EL (cell line): Measurements from ENCODE around the gene SCARF2.
"Not testable (repeated sequence)": the region's sequence is repeated elsewhere in the genome, so short reads cannot be mapped to it uniquely, and the experiment has no call there.

Source experiments
- DNase-seq: peaks from one replicate; pipeline ENCODE4 v3.0.0-alpha.2; 2016

SCARF2 gene

DNA sequence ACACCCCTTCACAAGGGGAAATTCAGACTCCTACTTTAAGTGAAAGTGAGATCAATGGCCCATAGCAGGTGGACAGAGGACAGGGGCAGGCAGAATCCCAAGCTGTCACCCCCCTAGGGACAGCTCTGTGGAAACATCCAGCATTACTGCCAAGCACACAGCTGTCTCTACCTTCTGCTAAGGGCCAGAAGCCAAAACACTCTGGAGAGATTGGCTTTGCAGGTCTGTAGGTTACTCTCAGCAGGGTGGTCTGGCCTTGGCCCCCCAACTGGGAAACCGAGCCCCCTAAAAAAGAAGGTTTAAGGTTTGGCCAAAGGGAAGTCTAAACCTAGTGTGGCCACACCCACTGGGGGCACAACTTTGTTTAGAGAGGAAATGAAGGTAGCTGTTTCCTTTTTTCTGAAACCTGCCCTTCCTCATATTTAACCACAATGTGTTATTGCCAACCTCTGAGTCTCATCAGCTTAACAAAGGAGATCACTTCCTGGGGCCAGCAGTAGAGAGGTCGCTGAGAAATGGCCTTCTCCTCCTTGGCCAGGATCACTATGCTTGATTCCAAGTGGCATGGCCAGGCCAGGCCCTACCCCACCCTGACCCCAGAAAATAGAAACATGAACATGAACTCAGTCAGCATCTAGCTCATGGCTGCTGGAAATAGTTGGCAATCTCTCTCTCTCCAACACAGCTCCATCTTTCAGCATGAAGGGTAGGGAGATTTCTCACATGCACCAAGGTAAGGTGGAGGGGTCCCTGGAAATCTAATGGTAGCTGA lies 25.9 kb upstream of the SCARF2 start:
- DNase-seq = no peak

DNA sequence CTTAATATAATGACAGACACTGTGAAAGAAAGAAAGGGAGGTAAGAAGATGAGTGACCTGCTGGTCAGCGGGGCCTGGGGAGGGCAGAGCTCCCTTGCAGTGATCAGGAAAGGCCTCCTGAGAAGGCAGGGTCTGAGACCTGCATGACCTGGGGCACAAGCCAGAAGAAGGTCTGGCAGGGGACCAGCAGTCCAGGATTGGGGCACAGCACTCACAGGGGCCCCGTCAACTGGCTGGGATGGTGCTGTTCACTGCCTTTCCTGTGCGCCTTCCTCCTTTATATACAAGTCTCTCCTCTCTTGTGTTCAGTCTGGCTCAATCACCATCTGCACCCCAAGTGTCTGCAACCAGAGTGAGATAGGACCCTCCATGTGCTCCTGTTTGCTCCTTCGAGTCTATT lies 22.2 kb upstream of the SCARF2 start:
- DNase-seq = no peak

DNA sequence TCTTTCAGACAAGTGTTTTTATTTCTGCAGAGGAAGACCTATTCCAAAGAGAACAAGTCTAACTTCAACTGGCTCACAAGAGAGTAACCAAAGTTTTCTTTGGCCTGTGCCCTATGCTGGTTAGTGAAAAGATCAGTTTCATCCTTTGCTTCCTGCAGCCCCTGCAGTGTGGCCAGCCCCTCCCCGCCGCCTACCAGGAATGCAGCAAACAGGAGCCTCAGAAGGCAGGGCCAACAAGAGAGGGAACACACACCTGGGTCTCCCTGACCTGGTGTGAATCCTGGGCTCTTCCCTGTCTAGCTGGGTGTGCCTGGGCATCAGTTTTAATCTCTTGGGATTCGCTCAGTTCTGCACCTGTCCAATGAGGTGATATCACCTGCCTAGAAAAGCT lies 21.5 kb upstream of the SCARF2 start:
- DNase-seq = no peak

DNA sequence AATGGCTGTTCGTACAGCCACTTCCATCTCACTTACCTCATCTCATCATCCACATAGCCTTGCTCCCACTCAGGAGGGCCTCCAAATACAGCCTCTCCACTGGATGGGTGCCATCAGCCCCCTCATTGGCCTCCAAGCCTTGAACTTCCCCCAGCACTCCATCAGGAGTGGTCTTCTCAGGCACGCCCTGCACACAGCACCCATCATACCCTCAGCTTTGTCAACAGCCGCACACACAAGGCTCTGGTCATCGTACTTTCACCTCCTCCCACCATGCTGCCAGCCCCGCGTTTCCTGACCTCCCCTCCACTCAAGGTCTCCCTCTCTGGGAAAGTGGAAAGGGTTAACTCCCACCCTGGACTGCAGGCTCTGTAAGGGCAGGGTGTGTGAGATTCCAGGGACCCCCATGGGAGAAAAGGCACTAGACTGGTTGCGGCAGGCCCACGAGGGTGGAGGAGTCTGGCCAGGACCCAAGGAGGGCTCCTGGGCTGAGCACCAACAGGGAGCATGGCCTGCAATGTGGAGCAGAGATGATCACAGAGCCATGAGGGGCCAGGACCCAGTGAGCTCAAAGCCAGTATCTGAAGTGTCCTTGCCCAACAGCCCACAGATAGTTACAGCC lies 21.0 kb upstream of the SCARF2 start:
- DNase-seq = no peak

DNA sequence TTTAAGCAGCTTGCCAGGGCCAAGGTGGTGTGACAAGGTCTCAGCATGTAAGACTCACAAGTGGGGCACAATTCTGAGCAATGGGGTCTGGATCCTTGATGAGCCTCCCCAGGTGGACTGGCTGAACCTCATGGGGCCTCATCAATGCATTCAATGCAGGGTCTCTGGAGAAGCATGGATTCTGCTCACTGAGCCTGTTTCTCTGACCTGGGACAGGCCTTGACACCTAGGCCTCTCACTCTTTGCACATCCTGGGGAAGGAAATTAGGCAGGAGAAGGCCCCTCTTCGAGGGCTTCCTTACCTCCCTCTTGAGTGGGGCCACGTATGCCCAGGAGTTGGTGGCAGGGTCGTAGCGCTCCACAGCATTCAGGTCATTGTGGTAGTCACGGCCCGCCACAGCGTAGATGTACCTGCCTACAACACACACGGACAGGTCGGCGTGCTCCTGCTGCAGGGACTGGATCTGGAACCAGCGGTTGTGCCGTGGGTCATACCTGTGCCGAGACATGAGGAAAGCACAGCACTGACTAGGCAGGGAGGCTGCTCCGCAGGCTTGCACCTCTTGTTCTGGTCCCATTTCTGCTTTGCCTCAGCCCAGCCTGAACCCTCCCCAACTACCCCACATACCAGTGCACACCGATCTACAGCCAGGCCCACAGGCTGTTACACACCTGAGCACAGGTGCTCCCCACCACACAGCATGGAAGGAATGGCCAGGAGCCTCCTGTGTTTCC lies 20.0 kb upstream of the SCARF2 start:
- DNase-seq = no peak

DNA sequence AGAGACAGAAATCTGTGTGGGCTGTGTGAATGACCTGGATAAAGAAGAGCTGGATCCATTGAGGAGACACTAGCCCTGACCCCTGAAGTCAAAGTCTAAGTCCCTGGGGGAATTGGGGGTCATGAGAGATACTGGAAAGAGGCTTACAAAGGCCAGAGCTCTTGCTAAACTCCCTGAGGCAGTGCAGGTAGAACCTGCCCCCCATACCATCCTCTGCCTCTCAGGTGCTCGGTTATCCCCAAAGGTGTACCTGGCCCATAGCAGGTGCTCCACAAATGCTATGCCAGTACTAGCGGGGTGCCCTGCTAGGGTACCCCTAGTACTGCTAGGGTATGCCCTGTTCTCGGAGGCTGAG lies 19.1 kb upstream of the SCARF2 start:
- no peak for DNase-seq

DNA sequence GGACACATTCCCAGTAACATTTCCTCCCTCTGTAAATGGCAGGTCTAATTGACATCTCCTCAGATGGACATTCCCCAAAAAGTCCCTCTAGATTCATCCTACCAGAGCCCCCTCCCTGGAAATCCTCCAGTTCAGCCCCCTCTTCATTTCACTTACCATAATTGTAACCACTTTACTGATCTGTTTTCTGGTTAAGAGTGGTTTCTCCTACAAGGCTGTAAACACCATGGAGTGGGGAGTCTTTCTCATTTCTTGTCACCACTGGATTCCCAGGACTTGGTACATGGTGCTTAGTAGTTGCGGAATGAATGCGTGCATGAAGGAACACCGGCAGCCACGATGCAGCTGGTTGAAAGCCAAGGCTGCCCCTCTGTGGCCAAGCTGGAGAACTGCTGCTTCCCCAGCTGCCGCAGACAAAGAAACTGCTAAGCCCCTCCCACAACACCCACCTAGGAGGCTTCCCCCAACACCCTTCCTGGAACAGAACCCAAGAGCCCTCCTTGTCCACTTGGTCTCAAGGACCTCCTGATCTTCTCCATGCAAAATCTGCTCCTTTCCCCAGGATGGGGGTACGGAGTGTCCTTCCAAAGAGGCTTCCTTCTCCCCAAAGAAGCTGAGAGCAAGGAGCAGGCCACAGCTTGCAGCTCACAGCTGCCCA lies 18.6 kb upstream of the SCARF2 start:
- peak; percentile 78 for DNase-seq

DNA sequence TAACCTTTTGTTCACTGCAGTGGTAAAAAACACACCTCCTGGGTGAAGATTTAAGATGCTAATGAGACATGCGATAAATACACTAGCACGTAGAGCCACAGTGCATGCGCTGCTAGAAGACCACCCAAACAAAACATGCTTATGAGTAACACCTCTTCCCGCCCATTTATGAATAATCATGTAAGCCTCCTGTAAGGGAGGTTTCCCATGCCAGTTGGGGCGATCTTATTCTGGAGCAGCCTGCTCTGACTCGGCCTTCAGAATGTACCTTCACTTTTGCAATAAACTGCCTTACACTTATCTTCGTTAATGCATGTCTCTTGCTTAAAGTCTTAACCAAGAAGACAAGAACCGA lies 18.1 kb upstream of the SCARF2 start:
- no peak for DNase-seq

DNA sequence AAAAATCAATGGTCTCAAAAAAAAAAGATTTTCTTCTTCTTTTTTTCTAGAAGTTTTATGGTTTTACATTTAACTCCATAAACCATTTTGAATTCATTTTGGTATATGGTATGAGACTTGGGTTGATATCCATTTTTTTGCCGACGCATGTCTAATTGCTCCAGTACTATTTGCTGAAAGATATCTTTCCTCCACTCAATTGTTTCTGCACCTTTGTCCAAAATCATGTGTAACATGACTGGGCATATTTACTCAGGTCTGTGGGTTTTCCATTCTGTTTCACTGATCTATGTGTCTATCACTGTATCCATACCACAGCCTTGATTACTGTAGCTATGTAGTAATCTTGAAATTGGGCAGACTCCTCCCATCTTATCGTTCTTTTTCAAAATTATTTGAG lies 15.6 kb upstream of the SCARF2 start:
- DNase-seq = no peak

DNA sequence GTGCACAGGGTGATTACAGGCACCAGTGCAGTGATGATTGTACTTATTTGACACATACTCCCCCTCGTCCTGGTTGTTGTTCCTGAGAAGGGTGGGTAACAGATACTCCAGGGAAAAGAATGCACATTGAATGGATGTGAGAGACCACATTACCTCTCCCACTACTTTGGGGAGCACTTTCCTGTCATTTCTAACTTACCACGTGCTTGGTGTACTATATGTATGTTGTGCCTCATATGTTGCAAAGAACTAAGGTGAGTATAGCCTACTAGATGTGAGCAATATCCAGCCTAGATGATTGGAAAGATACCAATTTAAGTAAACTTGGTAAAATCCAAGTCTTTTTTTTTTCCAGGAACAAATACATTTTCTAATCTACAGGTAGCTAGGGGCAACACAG lies 14.3 kb upstream of the SCARF2 start:
- DNase-seq = no peak

DNA sequence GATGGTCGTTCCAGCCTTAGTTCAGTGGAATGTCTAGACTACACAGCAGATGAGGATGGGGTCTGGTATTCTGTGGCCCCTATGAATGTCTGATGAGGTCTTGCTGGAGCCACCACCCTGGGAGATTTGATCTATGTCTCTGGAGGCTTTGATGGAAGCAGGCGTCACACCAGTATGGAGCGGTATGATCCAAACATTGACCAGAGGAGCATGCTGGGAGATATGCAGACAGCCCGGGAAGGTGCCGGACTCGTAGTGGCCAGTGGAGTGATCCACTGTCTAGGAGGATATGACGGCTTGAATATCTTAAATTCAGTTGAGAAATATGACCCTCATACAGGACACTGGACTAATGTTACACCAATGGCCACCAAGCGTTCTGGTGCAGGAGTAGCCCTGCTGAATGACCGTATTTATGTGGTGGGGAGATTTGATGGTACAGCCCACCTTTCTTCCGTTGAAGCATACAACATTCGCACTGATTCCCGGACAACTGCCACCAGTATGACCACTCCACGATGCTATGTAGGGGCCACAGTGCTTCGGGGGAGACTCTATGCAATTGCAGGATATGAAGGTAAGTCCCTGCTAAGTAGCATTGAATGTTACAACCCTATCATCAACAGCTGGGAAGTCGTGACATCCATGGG lies 13.6 kb upstream of the SCARF2 start:
- not testable (repeated sequence) for DNase-seq

DNA sequence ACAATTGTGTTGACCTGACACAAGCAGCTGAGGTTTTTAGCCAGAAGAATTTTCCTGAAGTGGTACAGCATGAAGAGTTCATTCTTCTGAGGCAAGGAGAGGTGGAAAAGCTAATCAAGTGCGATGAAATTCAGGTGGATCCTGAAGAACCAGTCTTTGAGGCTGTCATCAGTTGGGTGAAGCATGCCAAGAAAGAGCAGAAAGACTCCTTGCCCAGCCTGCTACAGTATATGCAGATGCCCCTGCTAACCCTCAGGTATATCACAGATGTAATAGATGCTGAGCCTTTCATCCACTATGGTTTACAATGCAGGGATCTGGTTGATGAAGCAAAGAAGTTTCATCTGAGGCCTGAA lies 12.9 kb upstream of the SCARF2 start:
- no peak for DNase-seq

DNA sequence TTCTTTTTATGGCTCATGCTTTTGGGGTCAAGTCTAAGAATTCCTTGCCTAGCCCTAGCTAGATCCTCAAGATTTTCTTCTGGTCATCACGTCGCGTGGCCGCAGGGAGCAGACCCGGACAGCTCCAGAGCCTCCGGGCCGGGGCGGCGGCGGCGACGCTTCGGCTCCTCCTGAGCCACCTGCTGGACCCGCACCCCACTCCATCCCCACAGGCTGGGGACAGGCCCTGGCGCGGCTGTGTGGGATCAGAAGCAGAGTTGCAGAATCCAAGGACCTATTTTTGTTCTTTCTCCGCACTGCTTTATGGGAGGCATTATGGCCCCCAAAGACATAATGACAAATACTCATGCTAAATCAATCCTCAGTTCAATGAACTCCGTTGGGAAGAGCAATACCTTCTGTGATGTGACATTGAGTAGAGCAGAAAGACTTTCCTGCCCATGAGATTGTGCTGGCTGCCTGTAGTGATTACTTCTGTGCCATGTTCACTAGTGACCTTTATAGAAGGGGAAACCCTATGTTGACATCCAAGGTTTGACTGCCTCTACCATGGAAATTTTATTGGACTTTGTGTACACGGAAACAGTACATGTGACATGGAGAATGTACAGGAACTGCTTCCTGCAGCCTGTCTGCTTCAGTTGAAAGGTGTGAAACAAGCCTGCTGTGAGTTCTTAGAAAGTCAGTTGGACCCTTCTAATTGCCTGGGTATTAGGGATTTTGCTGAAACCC lies 12.4 kb upstream of the SCARF2 start:
- no peak for DNase-seq

DNA sequence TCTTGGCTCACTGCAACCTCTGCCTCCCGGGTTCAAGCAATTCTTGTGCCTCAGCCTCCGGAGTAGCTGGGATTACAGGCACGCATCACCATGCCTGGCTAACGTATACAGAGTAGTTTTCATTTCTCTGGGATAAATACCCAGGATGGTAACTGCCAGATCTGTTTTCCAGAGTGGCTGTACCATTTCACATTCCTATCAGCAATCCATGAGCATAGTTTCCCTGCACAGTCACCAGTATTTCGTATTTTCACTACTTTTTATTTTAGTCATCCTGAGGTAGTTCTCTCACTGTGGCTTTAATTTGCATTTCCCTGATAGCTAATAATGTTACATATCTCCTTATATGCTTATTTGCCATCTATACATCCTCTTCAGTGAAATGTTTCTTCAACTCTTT lies 11.0 kb upstream of the SCARF2 start:
- DNase-seq = no peak

DNA sequence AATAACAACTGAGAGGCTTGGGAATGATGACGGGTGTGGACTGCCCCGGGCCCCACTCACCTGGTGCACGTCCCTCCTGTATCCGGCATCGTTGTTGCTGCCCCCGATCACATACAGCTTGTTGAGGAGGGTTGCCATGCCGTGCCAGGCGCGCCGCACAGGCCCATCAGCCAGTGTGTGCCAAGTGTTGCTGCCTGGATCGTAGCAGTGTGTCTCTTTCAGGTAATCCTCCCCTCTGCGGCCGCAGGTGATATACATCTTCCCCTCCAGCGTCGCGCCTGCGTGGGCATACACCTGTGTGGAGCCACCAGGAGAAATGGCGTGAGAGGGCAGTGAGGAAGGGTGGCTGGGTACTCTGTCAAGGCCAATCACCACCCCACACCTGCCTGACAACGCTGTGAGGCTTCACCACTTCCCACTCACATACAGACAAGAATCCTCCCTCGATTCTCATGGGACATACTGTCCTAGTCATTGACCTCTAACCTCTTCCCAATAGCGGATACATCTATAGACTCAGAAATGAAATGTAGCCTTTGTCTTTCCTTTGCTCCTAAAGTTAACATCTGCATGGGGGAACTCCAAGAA lies 8.9 kb upstream of the SCARF2 start:
- DNase-seq = no peak

DNA sequence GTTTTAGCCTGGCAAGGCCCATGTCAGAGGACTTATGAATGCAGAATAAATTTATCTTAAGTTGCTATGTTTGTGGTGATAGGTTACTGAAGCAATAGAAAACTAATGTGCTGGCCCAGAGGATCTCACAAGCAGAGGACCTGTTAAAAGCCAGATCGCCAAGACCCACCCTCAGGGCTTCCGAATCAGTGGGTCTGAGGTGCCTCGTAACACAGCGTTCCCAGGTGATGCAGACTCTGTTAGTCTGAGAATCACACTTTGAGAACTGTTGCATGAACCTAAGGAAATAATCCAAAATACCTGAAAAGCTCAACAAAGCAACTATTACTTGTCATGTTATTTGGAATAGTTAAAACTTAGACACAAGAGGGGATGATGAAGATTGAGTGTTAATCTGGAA lies 6.7 kb upstream of the SCARF2 start:
- DNase-seq = no peak

DNA sequence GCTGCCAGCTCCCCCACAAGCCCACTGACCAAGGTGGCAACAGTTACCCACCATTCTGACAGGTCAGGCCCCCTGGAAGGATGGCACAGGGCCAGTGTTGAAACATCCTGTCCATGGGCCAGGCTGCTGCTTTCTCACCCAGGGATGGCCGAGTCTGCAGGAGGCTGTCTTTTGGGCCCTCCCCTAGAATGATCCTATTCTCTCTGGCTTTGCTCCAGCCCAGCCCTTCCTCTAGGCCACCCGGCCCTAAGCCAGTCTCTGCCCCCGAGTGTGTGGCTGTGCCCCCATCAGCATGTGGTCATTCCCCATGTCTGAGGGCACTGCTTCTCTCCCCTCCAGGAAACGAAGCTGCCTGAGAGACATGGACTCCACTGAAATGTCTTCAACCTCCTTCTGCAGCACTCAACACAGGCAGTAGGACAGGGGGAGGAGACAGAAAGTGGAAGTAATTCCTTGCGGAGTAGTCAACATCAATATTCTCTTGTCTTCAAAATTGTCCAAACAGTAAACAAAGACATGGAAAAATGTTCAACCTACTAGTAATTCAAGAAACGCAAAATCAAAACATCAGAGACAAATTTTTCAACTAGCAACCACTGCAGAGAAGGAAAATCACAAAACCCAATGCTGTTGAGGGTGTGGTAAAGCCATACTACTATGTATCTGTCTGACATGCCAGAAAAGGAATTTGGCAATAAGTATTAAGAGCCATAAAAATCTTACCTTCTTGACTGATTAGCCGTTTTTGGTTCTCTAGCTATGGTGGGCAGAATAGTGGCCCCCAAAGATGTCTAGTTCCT lies 5.1 kb upstream of the SCARF2 start:
- no peak for DNase-seq

DNA sequence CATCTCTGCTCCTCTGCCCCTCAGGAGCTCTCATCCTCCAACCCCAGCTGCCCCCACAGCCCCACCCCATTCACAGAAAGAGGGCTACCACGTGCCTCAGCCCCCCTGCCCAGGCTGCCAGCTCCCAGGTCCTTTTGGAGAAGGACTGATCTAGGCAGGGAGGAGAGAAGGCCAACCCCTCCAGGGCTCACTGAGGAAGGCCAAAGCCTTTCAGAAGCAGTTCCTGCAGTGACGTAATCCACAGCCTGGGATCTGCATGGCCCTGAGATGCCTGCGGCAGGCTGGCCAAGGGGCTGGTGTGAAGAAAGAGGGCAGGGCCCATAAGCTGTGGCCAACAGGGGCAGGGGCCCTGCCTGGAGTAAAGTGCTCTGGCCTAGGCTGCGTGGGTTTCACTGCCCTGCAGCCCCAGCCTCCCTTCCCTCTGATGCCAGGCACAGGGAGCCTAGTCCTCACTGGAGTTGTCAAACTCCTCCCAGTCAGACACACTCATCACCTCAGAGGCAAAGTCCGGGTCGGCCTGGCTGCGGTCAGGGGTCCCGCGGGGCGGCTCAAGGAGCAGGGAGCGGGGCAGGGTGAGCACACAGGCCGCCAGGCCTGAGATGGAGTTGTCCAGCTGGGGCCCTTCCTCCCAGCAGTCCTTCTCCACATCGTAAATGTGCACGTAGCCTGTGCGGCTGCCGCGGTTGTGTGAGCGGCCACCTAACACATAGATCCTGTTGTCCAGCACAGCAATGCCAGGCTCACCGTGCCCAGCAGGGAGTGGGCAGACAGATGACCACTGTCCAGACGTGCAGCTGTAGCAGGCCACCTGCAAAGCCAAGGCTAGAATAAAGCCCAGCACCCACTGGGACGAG lies 4.2 kb upstream of the SCARF2 start:
- DNase-seq = peak; percentile 48

DNA sequence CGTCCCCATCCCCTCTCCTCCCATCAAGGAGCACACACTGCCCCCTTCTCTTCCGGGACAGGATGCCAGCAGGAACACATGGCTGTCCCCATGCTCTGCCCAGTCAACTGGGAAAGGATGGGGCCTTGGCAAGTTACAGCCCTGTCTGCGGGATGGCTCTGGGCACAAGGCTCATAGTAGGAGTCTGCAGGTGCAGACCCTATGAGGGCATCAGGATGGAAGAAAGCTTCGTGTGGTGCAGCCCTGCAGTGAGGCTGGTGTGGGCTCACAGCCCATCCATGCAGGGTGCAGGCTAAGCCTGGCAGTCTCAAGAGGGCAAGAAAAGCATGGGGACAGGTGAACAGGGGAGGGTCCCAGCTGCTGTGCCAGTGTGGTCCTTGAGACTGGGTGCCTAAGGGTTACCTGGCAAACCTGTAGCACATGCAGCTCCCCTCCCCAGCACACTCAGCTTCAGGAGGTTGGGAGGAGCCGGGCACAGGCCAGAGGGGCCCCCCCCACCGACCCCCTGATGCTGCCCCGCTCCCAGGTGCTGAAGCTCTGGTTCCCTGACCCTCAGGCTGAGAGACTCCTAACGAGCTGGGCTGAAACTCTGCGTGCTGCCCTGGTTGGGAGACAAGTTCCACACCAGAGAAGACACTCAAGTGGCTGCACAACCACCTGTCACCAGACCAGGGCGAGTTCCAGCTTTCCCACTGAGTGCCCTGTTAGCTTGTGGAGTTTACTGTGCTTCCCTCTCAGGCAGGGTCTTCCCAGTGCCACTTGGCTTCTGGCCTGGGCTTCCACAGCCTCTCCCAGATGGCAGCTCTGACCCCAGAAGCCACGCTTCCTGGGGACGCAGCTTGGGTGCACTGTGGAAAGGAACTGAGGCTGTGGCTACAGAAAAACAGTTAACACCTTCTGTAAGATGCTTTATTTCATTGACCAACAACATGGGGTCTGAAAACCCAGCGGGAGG lies 3.3 kb upstream of the SCARF2 start:
- no peak for DNase-seq
